ENCODE data around the gene GHITM.

DNA sequence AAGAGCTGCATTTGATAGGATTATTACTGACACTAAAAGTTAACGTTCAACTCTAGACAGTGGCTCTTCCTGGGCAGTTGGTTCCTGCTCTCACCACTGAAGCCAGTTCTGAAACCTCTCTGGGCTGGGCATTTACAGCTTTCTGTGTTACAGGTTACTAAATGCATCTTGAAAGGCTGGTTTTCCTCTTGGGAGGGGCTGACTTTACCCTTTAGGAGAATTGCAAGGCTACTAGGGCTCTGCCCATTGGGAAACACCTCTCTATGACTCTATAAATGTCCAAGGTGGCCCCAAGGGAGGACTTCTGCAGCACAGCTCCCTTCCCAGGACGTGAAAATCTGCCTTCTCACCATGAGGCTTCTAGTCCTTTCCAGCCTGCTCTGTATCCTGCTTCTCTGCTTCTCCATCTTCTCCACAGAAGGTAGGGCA, 34.2 kb downstream of the GHITM start, which contains the start of gene GPR15LG:
- TF ChIP-seq CTCF (IDR thresholded peaks at IDR 0.05) (no peak), POLR2A (IDR thresholded peaks at IDR 0.05) (no peak)

Data from prostate gland (tissue), 2 donors.